Endodermal cell (in vitro differentiated cells): ENCODE results near the gene KATNAL1. TPM values are rescaled to one million over a fixed set of nuclear protein-coding genes. Genes with fewer than 3 reads are reported as not detected.

ENCODE experiments used
- DNase-seq: peaks from one replicate; pipeline ENCODE4 v3.0.0-alpha.2; 2017
- H3K27ac ChIP-seq: 2 replicates; pipeline ENCODE4 v1.5.1; 2013; ENCODE audit warnings: mild to moderate bottlenecking, low read depth, low read length, moderate library complexity
- H3K27me3 ChIP-seq: 2 replicates; pipeline ENCODE4 v1.6.1; 2013; ENCODE audit warnings: mild to moderate bottlenecking, low read length, moderate library complexity; ENCODE audit not compliant: insufficient read depth, control insufficient read depth, poor library complexity, severe bottlenecking
- H3K36me3 ChIP-seq: 2 replicates; pipeline ENCODE4 v1.7.0; 2013; ENCODE audit warnings: mild to moderate bottlenecking, low read length, moderate library complexity; ENCODE audit not compliant: control insufficient read depth, insufficient read depth
- H3K4me1 ChIP-seq: one replicate; pipeline ENCODE4 v1.7.0; 2013; ENCODE audit warnings: low read length; ENCODE audit not compliant: control insufficient read depth, insufficient read depth
- H3K4me3 ChIP-seq: 2 replicates; pipeline ENCODE4 v1.5.1; 2013; ENCODE audit warnings: mild to moderate bottlenecking, low read length, moderate library complexity
- H3K9ac ChIP-seq: 2 replicates; pipeline ENCODE4 v1.6.1; 2013; ENCODE audit warnings: mild to moderate bottlenecking, low read length, moderate library complexity; ENCODE audit not compliant: poor library complexity, severe bottlenecking; ENCODE audit errors: extremely low read depth
- H3K9me3 ChIP-seq: 2 replicates; pipeline ENCODE4 v1.6.1; 2013; ENCODE audit warnings: mild to moderate bottlenecking, low read length, moderate library complexity; ENCODE audit not compliant: control insufficient read depth
- H3K27ac Mint-ChIP-seq: 2 replicates; pipeline ENCODE4 v1.8.0; 2020; ENCODE audit warnings: mixed read lengths
- H3K27me3 Mint-ChIP-seq: 2 replicates; pipeline ENCODE4 v1.8.0; 2021; ENCODE audit warnings: mild to moderate bottlenecking, mixed read lengths; ENCODE audit not compliant: insufficient read depth
- H3K36me3 Mint-ChIP-seq: 2 replicates; pipeline ENCODE4 v1.8.0; 2020; ENCODE audit warnings: low read depth, mixed read lengths
- H3K4me1 Mint-ChIP-seq: 2 replicates; pipeline ENCODE4 v1.8.0; 2020; ENCODE audit warnings: mixed read lengths
- H3K4me3 Mint-ChIP-seq: 2 replicates; pipeline ENCODE4 v1.8.0; 2020; ENCODE audit warnings: mild to moderate bottlenecking, moderate library complexity, mixed read lengths
- H3K9me3 Mint-ChIP-seq: 2 replicates; pipeline ENCODE4 v1.8.0; 2020; ENCODE audit warnings: mild to moderate bottlenecking, mixed read lengths
- WGBS, 2 experiments: methylation state at CpG; one replicate each; pipeline versions ENCODE4 v1.1.5 to v1.1.7; 2013; ENCODE audit warnings: missing lambda C conversion rate in 2 of 2, mixed read lengths in 1 of 2; ENCODE audit not compliant: insufficient coverage in 1 of 2, insufficient read length in 1 of 2; 5-methylcytosine and 5-hydroxymethylcytosine counted together
- total RNA-seq, 2 donors: library from RNA; stranded (reverse); fragmentation: NEBNext Ultra II Directional in 1 of 2; extraction: Animal tissue kit (Norgen Biotek cat#: 25700) in 1 of 2; gene quantifications; 2 replicates in 1 of 2; 3 replicates in 1 of 2; pipeline ENCODE4 v1.2.1, GENCODE V29; 2021
- TF ChIP-seq, protein P1 (sequence below): fragments of 200-600 bp; sonication (generic); conservative IDR thresholded peaks from 2 replicates; pipeline ENCODE4 v1.5.0; 2021; ENCODE audit warnings: antibody characterized with exemption, mild to moderate bottlenecking

Gene KATNAL1
- total RNA-seq, 2 donors from 2014 or later: 20.3 to 32.2 TPM

DNA sequence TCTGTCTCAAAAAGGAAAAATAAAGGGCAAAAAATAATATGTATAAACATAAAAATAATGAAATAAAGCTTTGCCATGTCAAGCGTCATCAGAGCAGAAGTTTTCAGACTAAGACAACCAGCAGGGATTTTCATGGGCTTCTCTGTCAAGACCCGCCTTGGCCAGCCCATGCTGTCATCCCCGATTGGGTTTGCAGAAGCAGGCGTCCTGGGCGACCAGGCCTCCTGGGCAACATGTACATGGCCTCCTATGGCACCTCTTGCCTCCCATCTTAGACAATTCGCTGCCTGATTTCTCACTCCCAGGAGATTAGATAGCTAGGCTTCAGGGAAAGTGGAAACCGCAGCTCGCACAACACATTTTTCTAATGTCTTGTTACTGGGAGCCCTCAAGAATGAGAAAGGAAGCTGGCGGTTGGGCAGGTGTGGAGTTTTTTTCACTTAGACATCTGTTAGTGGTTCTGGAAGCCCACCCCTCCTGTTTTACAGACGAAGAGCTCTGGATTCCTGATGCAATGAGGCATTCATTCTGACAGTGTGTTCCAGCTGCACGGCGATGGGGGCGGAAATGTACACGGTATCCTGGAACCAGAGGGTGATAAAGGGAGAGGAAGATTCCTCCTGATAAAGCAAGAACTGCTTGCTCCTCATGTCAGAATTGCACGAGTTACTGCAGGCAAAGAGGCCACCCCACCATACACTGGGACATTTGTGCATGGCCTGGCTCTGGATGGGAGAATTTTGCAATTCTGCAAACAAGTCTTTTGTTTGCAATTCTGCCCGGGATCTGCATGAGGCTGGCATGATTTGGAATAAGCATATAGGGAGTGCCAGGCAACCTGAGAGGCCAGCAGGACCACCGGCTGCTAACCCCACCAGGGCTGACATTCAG, 47.4 kb upstream of the KATNAL1 start:
- Mint-ChIP-seq H3K27ac (no peak overlapping the region), H3K36me3 (no peaks in the 10 kb centered on the region), H3K4me3 (no peak overlapping the region), H3K9me3 (peaks cover 18% of the 10 kb centered on the region), H3K4me1 (peaks cover 8% of the 10 kb centered on the region), H3K27me3 (no peaks in the 10 kb centered on the region)
- Histone ChIP-seq H3K4me1 (no peaks in the 10 kb centered on the region), H3K9ac (no peak overlapping the region), H3K4me3 (no peak overlapping the region), H3K27me3 (no peaks in the 10 kb centered on the region), H3K27ac (no peak overlapping the region), H3K36me3 (no peaks in the 10 kb centered on the region), H3K9me3 (peaks cover 20% of the 10 kb centered on the region)
- no peak for DNase-seq
- WGBS, 2 experiments: 92% methylated on average over 13 to 17 of the region's 17 CpGs
- TF ChIP-seq, protein P1, sequence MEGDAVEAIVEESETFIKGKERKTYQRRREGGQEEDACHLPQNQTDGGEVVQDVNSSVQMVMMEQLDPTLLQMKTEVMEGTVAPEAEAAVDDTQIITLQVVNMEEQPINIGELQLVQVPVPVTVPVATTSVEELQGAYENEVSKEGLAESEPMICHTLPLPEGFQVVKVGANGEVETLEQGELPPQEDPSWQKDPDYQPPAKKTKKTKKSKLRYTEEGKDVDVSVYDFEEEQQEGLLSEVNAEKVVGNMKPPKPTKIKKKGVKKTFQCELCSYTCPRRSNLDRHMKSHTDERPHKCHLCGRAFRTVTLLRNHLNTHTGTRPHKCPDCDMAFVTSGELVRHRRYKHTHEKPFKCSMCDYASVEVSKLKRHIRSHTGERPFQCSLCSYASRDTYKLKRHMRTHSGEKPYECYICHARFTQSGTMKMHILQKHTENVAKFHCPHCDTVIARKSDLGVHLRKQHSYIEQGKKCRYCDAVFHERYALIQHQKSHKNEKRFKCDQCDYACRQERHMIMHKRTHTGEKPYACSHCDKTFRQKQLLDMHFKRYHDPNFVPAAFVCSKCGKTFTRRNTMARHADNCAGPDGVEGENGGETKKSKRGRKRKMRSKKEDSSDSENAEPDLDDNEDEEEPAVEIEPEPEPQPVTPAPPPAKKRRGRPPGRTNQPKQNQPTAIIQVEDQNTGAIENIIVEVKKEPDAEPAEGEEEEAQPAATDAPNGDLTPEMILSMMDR: no peak

DNA sequence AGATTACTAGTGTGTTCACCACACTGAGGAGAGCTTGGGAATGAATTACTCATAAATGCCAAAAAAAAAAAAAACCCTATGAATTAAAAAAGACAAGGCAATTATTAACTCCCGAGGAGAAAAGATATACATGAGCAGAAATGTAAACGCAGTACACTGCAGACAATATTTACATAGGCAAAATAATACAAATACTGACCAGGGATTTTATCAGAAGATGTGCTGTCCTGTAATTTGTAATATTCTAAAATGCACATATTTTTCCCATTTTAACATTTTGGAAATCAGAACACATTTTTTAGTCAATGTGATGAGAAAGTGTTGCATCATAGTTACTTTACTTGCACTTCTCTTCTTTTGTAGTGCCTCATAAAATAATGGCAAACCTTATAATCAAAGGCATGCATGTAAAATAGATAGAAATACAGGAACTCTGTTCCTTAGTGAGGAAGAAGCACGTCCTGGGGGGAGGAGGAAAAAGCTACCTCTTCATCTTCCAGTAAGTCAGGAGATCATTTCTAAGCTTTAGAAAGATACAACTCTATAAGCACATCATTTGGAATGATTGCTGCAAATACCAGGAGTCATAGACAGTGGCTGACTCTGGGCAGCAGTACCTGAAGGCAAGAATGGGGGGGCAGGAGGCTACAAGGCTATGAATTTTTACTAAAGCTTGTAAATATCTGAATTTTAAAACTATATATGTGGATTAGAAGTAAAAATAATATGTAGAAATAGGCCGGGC, 46.3 kb upstream of the KATNAL1 start:
- H3K36me3 Mint-ChIP-seq: no peaks in the 10 kb centered on the region
- H3K9me3 ChIP-seq: peaks cover 20% of the 10 kb centered on the region
- H3K4me3 ChIP-seq: no peak overlapping the region
- no peak for DNase-seq
- H3K9ac ChIP-seq: no peak overlapping the region
- H3K4me1 Mint-ChIP-seq: peaks cover 8% of the 10 kb centered on the region
- TF ChIP-seq, protein P1: no peak
- no peaks in the 10 kb centered on the region for H3K27me3 Mint-ChIP-seq
- H3K4me3 Mint-ChIP-seq: no peak overlapping the region
- no peaks in the 10 kb centered on the region for H3K27me3 ChIP-seq
- H3K36me3 ChIP-seq: no peaks in the 10 kb centered on the region
- H3K27ac ChIP-seq: no peak overlapping the region
- no peaks in the 10 kb centered on the region for H3K4me1 ChIP-seq
- peaks cover 18% of the 10 kb centered on the region for H3K9me3 Mint-ChIP-seq
- no peak overlapping the region for H3K27ac Mint-ChIP-seq
- 98% methylated on average over 4 of the region's 4 CpGs; no CpG with 5 or more reads in 1 of the 2 experiments for WGBS, 2 experiments

DNA sequence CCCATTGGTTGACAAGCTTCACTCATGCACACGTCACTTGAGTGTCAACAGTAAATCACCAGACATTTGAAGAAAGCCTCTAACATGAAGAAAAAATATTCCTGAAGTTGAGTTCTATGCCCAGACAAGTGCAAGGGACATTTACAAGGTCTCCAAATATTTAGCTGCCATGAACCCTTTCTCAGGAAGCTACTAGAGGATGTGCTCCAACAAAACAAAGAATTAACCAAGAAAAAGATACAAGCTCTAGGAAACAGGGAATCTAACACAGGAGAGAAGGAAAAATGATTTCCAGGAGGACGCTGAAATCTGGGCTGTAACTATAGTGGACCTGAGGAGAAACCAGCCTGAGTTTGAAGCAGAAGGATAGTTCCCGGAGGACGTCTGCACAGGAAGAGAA, 45.7 kb upstream of the KATNAL1 start:
- Mint-ChIP-seq H3K4me1 (peaks cover 8% of the 10 kb centered on the region), H3K4me3 (no peak overlapping the region), H3K27me3 (peaks cover 3% of the 10 kb centered on the region), H3K36me3 (no peaks in the 10 kb centered on the region), H3K9me3 (peaks cover 18% of the 10 kb centered on the region), H3K27ac (no peak overlapping the region)
- WGBS, 2 experiments: 87 to 91% methylated on average over 4 of the region's 4 CpGs
- Histone ChIP-seq H3K9ac (no peak overlapping the region), H3K27ac (no peak overlapping the region), H3K36me3 (no peaks in the 10 kb centered on the region), H3K27me3 (no peaks in the 10 kb centered on the region), H3K4me1 (no peaks in the 10 kb centered on the region), H3K9me3 (peaks cover 20% of the 10 kb centered on the region), H3K4me3 (no peak overlapping the region)
- TF ChIP-seq, protein P1: no peak
- no peak for DNase-seq
